H7 (cell line): ENCODE results near the gene S100A9. TPM values are rescaled to one million over a fixed set of nuclear protein-coding genes. Genes with fewer than 3 reads are reported as not detected.

Experiments
- DNase-seq: peaks from one replicate; pipeline ENCODE4 v3.0.0; 2012
- H3K27me3 ChIP-seq: 2 replicates; pipeline ENCODE4 v1.6.0; 2011; ENCODE audit warnings: mild to moderate bottlenecking, low read length; ENCODE audit not compliant: control insufficient read depth, insufficient read depth
- H3K36me3 ChIP-seq: replicated peaks from 2 replicates; pipeline ENCODE4 v1.5.1; 2011; ENCODE audit warnings: low read length; ENCODE audit not compliant: control insufficient read depth, insufficient read depth
- H3K4me3 ChIP-seq: 2 replicates; pipeline ENCODE4 v1.5.1; 2011; ENCODE audit warnings: low read depth, mild to moderate bottlenecking, control low read depth, low read length, moderate library complexity; ENCODE audit not compliant: insufficient read depth
- total RNA-seq: library from RNA; depleted of rRNA; stranded (reverse); fragments of >200 nt; shearing (Covaris generic); gene quantifications from 2 replicates; pipeline ENCODE4 v1.2.3, GENCODE V29; 2014

S100A9 gene
- total RNA-seq, 1 experiment from 2014 or later: not detected

DNA sequence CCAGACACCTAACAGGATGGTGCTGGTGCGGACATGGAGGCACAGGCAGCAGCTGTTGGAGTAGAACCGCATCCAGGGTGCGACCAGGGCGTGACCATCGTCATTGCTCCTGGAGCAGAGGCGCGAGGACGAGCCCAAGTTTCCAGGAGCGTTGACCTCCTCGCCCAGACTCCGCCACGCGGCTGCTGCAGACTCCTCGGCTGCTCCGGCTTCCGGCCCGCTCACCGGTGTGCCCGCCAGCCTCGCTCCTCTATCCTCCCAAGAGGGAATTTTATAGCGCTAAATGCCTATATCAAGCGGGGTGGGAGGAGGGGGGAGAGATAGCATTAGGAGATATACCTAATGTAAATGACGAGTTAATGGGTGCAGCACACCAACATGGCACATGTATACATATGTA is 23.1 kb downstream of the S100A9 start:
- Histone ChIP-seq H3K36me3 (no peaks in the 10 kb centered on the region), H3K27me3 (no peaks in the 10 kb centered on the region), H3K4me3 (no peak overlapping the region)
- no peak for DNase-seq

DNA sequence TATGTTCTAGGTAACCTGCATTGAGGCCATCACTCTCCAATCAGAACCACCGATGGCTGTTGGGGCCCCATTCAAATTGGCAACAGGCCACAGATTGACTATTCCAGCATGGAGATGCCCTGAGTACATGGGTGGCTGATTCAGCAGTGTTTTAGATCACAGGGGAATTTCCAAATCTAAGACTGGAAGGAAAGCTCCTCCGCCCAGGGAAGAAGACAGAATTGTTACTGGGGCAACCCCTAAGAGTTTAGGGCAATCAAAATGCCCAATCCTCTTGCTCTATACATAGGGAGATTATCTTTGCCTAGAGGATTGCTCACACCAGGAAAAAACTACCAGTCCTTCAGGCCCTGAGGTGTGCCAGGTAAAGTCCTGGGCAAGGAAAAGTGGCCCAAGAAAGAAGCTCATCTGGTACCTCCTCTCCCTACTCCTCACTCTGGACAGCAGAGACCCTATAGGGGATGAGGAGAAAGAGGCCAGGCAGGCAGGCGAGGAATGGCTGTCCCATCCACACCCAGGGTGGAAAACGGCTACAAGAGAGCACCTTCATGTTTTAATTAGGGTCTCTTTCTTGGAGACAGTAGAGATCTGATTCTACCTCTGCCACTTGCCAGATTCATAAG is 27.4 kb downstream of the S100A9 start:
- no peaks in the 10 kb centered on the region for H3K36me3 ChIP-seq
- no peak for DNase-seq
- no peak overlapping the region for H3K4me3 ChIP-seq
- H3K27me3 ChIP-seq: no peaks in the 10 kb centered on the region

DNA sequence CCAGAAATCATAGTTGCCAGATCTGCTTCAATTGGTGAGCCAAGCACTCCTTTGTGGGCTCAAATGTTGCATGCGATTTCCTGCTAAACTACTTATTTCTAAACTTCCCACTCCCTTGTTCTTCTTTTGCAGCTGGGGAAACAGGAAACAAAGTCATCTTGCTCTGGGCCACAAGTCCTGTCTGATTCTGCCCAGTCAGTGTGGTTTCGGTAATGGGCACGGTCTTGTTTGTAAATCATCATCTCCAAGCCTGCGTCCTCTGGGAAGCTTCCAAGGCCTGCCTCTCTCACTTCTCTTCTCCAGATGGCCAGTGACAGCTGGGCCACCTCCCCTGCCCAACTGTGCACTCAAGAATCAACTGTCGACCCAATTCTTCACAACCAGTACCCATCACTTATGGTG is 28.8 kb downstream of the S100A9 start:
- no peak for DNase-seq
- no peaks in the 10 kb centered on the region for H3K27me3 ChIP-seq
- no peaks in the 10 kb centered on the region for H3K36me3 ChIP-seq
- no peak overlapping the region for H3K4me3 ChIP-seq

DNA sequence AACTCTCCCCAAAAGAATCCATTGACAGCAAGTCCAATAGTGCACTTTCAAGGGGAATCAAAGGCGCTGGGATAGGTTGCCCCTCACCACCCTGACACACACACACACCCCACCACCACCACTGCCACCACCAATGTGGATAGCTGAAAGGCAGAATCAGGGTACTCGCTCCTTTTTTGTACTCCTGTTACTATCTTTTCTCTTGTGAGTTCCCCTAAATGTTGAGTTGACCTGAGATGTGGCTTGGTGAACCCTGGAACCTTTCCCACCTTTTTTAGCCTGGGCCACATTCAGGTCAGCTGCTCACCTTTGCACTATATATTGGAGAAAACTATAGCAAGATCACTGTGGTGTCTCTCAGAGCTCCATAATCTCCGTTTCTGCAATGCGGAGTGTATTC is 29.3 kb downstream of the S100A9 start:
- Histone ChIP-seq H3K27me3 (no peaks in the 10 kb centered on the region), H3K36me3 (no peaks in the 10 kb centered on the region), H3K4me3 (no peak overlapping the region)
- DNase-seq: no peak

DNA sequence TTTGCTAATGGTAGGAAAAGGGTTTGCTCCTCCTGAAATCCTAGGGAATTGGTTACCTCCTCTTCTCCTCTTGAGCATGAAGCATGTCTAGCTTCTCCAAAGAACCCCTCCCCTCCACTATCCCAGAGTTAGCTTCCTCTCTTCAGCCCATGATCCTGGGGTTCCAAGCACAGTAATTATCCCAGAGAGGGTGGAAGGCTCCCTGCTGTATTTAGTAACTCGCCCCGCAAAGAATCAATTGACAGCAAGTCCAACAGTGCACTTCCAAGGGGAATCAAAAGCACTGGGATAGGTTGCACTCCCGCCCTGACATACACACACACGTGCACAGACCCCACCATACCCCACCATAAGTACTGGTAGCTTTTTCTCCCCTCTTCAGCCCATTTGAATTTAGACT is 30.1 kb downstream of the S100A9 start:
- Histone ChIP-seq H3K4me3 (no peak overlapping the region), H3K27me3 (no peaks in the 10 kb centered on the region), H3K36me3 (no peaks in the 10 kb centered on the region)
- no peak for DNase-seq

DNA sequence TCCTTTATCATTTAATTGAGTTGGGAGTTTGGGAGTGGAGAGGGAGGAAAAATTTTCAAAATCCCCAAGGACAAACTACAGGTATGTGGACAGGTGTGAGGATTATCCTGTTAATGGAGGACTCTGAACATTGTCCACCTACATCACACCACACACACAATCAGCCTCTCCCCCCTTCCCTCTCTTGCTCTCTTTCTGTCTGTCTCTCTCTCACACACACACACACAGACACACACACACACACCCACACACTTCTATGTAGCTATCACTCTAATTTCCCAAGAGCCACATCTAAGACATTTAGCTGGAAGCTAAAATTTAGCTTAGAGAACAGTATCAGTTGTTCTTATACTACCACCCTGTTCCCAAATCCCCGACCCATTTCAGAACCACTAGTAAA is 31.7 kb downstream of the S100A9 start:
- DNase-seq: no peak
- H3K4me3 ChIP-seq: no peak overlapping the region
- H3K36me3 ChIP-seq: no peaks in the 10 kb centered on the region
- no peaks in the 10 kb centered on the region for H3K27me3 ChIP-seq

DNA sequence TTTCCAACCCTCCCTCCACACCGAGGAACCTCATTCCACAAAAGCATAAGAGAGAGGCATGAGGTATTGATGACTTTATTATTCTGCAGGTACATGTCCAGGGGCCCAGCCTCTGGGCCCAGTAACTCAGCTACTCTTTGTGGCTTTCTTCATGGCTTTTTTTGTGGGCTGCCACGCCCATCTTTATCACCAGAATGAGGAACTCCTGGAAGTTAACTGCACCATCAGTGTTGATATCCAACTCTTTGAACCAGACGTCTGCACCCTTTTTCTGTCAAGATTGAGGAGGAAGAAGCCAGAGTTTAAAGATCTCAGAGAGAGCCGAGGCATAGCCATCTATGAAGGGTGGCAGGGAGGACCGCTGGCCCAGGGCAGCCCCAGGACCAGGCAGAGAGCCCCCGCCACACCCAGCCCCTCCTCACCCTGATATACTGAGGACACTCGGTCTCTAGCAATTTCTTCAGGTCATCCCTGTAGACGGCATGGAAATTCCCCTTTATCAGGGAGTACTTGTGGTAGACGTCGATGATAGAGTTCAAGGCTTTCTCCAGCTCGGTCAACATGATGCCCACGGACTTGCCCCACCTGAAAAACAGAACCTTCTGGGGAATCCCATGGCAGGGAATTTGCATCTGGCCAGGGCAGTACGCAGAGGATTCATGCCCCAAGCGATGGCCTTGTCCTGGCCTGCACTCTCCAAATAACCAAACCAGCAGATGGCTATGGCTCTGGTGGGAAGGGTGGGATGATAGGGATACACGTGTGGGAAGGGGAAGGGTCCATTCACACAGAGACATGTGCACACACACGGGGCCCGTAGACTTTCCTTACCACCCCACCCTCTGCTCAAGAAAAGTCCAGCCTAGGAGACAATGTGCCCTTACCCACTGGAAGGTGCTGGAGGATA is 32.6 kb downstream of the S100A9 start:
- Histone ChIP-seq H3K36me3 (no peaks in the 10 kb centered on the region), H3K27me3 (no peaks in the 10 kb centered on the region), H3K4me3 (no peak overlapping the region)
- DNase-seq: no peak

DNA sequence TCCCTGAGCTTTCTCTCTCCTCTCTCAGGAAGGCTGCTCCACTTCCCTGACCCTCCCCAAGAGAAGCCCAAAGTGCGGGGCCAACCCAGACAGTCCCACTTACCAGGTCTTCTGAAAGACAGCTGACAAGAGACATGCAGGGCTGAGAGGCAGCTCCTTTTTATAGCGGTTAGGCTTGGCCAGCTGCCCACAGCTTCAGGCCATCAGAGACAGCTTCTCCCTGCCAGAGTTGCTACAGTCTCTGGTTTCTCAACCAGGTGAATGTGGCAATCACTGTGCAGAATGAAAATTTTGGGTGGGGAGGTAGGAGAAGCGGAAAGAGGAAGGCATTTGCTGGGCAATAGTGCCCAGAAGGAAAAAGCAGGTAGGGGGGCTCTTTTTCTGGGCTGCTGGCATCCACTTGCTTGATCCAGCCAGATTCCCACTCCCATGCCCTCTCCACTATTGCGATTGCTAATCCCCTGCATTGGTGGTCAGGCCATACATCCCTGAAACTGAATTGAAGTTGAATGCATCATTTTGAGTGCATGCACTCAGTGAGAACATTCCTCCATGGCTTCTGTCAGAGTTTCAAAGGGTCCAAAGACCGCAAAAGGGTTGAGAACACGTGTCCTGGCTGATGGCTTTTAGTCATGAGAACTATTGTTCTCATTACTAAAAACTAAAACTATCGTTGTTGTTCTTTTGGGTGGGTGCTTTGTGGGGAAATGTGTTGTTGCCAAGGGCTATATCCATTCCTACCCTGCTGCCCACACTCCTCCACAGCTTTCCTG is 33.5 kb downstream of the S100A9 start, which contains the start of gene S100A8:
S100A8 (minus strand) TSS at position 136 of the 773 bp plus-strand sequence. CDS start 538 bp downstream, outside the sequence.
- no peak for DNase-seq
- no peaks in the 10 kb centered on the region for H3K27me3 ChIP-seq
- H3K4me3 ChIP-seq: no peak within 1 kb of the TSS
- H3K36me3 ChIP-seq: no peaks in the 10 kb centered on the region

DNA sequence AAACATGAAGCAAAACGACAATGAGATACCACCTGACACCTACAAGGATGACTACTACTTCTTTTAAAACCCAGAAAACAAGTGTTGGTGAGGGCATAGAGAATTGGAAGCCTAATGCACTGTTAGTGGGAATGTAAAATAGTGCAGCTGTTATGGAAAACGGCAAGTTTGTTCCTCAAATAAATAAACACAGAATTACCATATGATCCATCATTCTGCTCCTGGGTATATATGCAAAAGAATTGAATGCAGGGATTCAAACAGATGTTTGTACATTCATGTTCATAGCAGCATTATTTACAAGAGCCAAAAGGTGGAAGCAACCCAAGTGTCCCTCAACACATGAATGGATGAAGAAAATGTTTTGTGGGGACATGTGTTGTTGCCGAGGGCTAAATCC is 34.6 kb downstream of the S100A9 start:
- no peaks in the 10 kb centered on the region for H3K36me3 ChIP-seq
- no peak overlapping the region for H3K4me3 ChIP-seq
- DNase-seq: no peak
- no peaks in the 10 kb centered on the region for H3K27me3 ChIP-seq

DNA sequence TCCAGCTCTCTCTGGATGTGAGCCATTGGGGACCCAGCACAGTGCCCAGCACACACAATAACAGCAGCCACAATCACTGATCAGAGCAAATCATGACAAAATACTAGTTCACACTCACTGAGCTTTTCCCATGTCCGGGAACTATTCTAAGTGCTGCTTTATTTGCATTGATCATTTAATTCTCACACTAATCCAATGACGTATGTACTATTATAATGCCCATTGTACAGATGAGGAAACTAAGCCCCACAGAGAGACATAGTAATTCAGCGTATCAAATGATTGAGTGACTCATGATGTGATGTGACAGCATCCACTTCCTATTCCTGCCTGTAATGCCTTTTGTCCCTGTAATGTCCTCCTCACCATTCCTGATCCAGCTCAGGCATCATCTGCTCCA is 35.2 kb downstream of the S100A9 start:
- no peak for DNase-seq
- H3K36me3 ChIP-seq: no peaks in the 10 kb centered on the region
- H3K4me3 ChIP-seq: no peak overlapping the region
- no peaks in the 10 kb centered on the region for H3K27me3 ChIP-seq

DNA sequence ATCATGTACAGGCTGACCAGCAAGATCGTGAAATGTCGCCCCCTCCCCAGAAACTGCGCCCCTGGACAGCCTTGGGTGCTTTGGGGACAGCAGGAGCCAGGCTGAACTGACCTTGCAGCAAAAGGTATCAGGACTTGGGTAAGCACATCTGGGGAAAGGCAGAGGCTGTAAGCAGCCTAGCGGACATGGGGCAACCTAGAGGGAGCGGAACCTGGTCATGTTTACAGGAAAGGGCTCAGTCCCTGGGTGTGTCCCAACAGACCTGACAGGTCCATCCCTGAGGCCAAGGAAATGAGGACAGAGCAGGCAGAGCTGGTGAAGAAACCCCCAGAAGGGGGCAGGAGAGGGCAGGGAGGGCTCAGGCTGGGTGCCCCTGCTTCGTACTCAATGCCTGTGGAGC is 36.3 kb downstream of the S100A9 start:
- H3K36me3 ChIP-seq: no peaks in the 10 kb centered on the region
- DNase-seq: peak; percentile 73
- no peaks in the 10 kb centered on the region for H3K27me3 ChIP-seq
- no peak overlapping the region for H3K4me3 ChIP-seq

DNA sequence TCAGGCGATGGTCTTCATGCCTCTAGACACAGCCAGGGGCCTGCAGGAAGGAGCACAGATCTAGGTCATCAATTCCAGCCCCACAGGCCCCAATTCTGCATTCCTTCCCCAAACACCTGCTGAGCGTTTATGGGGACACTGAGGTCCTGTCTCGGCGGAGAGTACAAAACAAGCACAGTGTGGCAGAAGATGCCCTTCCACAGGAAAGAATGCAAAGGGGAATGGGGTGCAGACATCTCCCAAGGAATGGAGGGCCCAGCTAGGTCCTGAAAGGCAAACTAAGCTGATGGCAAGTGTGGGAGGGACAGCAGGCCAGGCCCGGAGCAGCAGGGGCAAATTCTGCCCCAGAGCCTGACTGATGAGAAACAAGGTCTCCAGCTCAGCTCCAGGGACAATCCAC is 36.7 kb downstream of the S100A9 start:
- H3K36me3 ChIP-seq: no peaks in the 10 kb centered on the region
- no peak overlapping the region for H3K4me3 ChIP-seq
- DNase-seq: peak; percentile 8
- no peaks in the 10 kb centered on the region for H3K27me3 ChIP-seq

DNA sequence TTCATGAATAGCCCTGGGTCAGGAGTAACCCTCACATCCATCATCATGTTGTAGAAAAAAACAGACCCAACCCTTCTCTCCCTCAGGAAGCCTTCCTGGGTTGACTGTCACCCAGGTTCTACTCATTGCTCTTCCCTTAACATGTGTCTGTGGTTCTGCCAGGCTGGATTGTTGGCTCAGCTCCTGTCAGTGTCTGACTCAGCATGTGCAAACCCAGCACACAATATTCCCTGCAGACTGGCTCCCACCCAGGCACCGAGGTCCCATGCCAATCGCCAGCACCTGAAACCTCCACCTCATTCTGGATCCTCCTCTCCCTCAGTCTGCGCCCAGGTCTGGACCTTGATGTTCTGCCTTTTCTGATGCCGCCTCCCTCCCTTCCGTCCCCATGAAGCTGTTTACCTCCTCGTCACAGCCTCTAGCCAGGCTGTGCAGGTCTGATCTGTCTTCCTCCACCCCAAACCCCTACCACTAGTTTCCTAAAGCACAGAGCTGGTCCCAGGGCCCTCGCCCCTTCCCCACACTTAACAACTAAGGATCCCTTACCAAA is 37.6 kb downstream of the S100A9 start:
- H3K36me3 ChIP-seq: no peaks in the 10 kb centered on the region
- H3K27me3 ChIP-seq: no peaks in the 10 kb centered on the region
- H3K4me3 ChIP-seq: no peak overlapping the region
- peak; percentile 5 for DNase-seq

DNA sequence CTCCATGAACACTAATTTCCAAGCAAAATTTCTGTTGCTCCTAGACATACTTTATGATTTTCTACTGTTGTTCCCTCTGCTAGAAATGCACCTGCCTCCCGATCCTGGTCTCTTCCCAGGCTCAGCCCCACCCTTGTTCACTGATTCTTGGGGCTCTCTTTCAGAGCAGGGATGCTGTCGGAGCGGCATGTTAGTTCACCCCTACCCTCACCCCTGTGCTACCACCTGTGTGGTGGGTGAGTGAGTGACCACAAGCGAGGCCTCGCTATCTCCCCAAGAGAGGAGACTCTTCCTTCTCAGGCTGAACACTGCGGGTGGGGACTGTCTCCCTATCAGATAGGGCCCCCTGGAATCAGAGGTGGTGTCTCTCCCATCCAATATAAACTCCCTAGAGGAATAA is 38.1 kb downstream of the S100A9 start:
- no peaks in the 10 kb centered on the region for H3K27me3 ChIP-seq
- H3K36me3 ChIP-seq: no peaks in the 10 kb centered on the region
- H3K4me3 ChIP-seq: no peak overlapping the region
- peak; percentile 7 for DNase-seq
